GM12875 (cell line): ENCODE data around the gene TCIRG1.

Experiments
- H3K4me3 ChIP-seq: one replicate; pipeline ENCODE4 v1.5.1; 2011; ENCODE audit warnings: low read depth, low read length, control low read depth
- TF ChIP-seq, protein P1 (sequence below): IDR thresholded peaks from 2 replicates; pipeline ENCODE4 v1.5.1; 2011; ENCODE audit warnings: low read depth, mild to moderate bottlenecking, control low read depth, inconsistent platforms, low read length, moderate library complexity, borderline replicate concordance; ENCODE audit not compliant: insufficient read depth

Gene TCIRG1

DNA sequence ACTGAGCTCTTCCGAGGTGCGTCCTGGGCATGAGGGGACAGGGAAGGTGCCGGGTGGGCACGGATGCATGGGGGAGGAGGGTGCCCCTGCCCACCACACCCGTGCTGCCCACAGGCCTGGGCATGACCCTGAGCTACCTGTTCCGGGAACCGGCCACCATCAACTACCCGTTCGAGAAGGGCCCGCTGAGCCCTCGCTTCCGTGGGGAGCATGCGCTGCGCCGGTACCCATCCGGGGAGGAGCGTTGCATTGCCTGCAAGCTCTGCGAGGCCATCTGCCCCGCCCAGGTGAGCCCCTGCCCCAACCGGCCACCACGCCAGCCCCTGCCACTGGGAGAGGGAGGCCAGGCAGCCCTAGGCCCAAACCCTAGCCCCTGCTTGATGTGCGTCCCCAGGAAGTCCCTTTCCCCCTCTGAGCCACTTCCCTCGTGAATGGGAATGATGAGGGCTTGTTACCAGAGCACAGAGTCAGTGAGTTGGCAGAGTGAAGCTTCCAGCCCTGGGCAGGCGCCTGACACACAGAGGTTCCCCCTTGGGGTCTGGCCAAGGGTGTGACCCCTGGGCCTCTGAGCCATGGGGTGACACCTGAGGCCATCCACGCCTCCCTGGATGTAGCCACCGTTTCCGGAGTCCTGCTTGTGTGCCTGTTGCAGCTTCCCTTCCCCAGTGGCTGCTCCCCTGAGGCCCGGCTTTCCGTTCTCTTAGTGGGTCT is 5.7 kb upstream of the TCIRG1 start:
- H3K4me3 ChIP-seq: no peak overlapping the region
- TF ChIP-seq, protein P1, sequence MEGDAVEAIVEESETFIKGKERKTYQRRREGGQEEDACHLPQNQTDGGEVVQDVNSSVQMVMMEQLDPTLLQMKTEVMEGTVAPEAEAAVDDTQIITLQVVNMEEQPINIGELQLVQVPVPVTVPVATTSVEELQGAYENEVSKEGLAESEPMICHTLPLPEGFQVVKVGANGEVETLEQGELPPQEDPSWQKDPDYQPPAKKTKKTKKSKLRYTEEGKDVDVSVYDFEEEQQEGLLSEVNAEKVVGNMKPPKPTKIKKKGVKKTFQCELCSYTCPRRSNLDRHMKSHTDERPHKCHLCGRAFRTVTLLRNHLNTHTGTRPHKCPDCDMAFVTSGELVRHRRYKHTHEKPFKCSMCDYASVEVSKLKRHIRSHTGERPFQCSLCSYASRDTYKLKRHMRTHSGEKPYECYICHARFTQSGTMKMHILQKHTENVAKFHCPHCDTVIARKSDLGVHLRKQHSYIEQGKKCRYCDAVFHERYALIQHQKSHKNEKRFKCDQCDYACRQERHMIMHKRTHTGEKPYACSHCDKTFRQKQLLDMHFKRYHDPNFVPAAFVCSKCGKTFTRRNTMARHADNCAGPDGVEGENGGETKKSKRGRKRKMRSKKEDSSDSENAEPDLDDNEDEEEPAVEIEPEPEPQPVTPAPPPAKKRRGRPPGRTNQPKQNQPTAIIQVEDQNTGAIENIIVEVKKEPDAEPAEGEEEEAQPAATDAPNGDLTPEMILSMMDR: no peak

DNA sequence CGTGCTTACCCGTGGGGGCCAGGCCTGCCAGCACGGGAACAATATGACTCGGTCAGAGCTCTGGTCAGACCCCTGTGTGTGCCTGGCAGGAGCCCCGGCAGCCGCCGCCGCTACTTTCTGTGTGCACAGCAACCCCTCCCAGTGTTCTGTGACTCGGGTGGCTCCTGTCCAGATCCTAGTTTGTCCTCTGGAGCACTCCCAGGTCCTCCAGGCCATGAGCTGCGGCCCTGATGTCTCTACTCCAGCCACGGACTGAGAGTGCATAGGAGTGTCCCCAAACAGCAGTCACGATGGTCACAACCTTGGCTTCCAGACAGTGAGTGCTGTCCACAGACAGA is 5.1 kb upstream of the TCIRG1 start:
- no peak overlapping the region for H3K4me3 ChIP-seq
- TF ChIP-seq, protein P1: no peak

DNA sequence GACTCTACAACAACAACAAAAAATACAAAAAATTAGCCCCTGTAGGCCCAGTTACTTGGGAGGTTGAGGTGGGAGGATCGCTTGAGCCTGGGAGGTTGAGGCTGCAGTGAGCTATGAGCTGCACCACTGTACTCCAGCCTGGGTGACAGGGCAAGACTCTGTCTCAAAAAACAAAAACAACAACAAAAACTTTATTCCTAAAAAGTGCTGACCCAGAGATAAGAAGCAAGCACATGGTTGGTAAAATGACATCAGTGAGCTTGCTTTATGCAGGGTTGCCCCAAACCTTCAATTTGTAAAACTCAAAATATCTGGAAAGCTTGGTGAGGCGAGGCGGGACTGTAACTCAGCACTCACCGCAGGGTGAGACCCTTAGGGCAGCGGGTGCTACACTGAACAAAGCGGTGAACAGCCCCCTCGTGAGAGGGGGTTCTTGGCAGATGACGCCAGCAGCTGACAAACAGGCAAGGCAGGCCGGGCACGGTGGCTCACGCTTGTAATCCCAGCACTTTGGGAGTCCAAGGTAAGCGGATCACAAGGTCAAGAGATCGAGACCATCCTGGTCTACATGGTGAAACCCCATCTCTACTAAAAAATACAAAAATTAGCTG is 3.5 kb upstream of the TCIRG1 start:
- TF ChIP-seq, protein P1: no peak
- no peak overlapping the region for H3K4me3 ChIP-seq

DNA sequence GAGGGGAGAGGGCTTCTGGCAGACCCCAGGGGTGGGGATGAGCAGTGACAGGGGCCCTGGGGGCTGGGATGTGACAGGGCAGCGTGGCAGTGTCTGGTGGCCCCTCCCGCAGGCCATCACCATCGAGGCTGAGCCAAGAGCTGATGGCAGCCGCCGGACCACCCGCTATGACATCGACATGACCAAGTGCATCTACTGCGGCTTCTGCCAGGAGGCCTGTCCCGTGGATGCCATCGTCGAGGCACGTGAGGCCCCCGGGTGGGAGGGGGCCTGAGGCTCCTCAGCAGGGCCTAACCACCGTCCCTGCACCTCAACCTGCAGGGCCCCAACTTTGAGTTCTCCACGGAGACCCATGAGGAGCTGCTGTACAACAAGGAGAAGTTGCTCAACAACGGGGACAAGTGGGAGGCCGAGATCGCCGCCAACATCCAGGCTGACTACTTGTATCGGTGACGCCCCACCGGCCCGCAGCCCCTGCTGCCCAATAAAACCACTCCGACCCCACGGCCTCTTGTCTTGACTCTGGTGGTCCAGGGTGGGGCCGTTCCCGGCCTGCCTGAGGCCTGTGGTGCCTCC is 2.6 kb upstream of the TCIRG1 start:
- H3K4me3 ChIP-seq: no peak overlapping the region
- TF ChIP-seq, protein P1: no peak

DNA sequence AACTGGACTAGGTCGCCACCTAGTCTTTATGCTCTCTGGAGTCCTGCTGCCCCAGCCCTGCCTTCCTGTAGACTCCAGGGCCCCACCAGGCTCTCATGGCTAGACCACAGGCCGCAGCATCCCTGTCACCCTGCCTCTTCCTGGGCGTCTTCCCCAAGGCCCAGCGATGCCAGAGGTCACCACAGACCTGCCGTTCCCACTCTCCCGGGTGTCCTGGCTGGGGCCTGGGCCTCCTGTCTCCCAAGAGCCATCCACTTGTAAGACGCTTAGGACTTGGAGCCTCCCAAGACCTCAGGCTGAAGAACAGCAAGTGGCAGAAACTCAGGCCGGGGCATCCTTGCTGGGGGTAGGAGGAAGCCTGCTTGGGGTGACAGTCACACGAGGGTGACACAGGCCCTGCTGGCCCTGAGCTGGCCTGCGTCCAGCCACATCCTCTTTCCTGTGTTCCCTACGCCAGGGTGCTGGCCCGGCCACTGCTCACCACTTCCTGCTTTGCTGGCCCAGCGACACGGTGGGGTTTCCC is 2.0 kb upstream of the TCIRG1 start:
- TF ChIP-seq, protein P1: no peak
- H3K4me3 ChIP-seq: no peak overlapping the region

DNA sequence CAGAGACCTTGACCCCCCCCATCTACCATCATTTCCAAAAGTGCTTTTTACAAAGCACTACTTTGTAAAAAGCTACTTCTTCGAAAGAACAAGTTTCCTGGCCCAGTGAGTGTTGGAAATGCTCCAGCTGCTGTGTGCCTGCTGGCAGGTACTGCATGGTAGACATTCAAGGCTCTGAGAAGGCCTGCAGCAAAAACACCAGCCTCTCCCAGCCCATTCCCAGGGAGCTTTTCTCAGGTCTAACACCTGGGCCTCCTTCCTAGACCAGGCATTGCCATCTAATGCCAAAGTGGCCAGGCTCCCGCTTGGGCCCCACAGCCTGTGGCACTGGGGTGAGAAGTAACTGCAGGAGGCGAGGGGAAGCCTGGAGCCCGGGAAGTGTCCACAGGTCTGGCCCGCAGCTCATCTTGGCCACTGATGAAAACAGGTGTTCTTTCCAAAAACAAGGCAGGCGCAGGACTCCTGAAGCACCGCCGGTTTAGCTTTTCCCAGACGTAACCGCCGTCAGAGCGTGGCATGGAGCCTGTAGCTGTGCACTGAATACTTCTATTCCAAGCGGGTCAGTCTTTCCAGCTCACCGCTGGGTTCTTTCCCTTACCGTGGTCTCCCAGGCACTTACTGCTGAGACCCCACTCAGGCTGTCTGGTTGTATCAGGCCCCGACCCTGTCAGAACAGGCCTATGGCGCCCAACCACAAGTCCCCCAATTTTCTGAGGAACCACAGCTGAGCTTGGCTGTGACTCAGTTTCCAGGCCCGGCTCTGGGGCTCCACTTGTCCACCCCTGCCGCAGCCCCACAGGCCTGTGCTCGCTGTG is 1.2 kb upstream of the TCIRG1 start:
- H3K4me3 ChIP-seq: no peak overlapping the region
- TF ChIP-seq, protein P1: no peak
